ENCODE measurements around the gene ARHGAP1. TPM values are rescaled to one million over a fixed set of nuclear protein-coding genes. Genes with fewer than 3 reads are reported as not detected.

The ARHGAP1 gene
- total RNA-seq, 2 donors from 2014 or later = 73.2 to 94.5 TPM

DNA sequence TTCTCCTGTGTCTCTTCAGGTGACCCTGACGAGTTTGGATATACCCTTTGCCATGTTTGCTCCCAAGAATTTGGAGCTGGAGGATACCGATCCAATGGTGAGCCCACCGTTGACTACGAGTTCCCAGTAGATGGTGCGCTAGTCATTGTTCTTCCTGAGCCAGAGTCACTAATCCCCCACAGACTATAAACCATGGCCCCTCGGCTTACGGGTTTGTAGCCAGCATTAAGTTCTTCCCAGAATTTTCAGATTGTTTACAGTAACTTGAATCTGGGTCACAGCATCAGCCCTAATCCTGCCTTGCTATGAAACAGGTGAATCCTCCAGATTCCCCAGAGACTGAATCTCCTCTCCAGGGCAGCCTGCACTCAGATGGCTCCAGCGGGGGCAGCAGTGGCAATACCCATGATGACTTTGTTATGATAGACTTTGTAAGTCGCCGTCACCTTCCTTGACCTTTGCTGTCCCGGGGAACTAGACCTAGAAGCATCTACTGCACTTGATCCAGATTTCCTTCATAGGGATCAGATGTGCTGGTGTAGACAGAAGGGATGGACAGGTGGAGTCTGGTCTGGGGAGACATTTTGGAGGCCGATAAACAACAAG, 31.8 kb downstream of the ARHGAP1 start:
- no peak for DNase-seq (ENCODE audit: low spot score)
- no peaks in the 10 kb centered on the region for H3K27me3 ChIP-seq (replicated peaks; ENCODE audit: insufficient read depth)
- no peak overlapping the region for H3K4me3 ChIP-seq
- intact Hi-C loops (cut with DNase I) = no loop called here
- peaks cover 4 to 15% of the 10 kb centered on the region in 2 donors for H3K36me3 ChIP-seq
- H3K27ac ChIP-seq = no peak overlapping the region
- H3K9me3 ChIP-seq = no peaks in the 10 kb centered on the region
- H3K4me1 ChIP-seq (replicated peaks) = no peaks in the 10 kb centered on the region
- TF ChIP-seq POLR2AphosphoS5 (IDR thresholded peaks at IDR 0.05) = no peak
- TF ChIP-seq, protein P1, sequence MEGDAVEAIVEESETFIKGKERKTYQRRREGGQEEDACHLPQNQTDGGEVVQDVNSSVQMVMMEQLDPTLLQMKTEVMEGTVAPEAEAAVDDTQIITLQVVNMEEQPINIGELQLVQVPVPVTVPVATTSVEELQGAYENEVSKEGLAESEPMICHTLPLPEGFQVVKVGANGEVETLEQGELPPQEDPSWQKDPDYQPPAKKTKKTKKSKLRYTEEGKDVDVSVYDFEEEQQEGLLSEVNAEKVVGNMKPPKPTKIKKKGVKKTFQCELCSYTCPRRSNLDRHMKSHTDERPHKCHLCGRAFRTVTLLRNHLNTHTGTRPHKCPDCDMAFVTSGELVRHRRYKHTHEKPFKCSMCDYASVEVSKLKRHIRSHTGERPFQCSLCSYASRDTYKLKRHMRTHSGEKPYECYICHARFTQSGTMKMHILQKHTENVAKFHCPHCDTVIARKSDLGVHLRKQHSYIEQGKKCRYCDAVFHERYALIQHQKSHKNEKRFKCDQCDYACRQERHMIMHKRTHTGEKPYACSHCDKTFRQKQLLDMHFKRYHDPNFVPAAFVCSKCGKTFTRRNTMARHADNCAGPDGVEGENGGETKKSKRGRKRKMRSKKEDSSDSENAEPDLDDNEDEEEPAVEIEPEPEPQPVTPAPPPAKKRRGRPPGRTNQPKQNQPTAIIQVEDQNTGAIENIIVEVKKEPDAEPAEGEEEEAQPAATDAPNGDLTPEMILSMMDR (IDR thresholded peaks at IDR 0.05) = no peak
- no peak for TF ChIP-seq POLR2A (IDR thresholded peaks at IDR 0.05)
- whole genome bisulfite sequencing = 91% methylated on average over 12 of the region's 12 CpGs

DNA sequence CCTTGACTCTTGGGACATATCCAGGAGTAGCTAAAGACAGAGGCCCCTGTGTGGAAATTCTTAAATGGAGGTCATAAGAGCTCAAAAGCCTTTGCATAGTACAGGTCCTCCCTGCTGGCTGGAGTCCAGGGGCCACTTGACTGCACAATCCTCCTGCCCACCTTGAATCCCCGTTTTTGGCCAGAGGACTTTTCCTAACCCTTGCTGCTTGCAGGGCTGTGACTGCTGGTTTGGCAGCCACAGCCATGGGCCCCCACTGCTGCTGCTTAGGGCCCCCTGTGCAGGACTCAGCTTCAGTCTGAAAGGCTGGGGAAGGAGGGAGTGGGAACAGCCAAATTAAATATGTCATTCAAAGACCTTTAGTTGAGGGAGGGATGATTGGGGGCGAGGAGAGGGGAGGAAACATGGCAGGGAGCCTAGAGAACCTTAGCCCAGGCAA, 33.4 kb downstream of the ARHGAP1 start:
- peaks cover 4 to 19% of the 10 kb centered on the region in 2 donors for H3K36me3 ChIP-seq
- H3K27me3 ChIP-seq (replicated peaks; ENCODE audit: insufficient read depth) = no peaks in the 10 kb centered on the region
- DNase-seq (ENCODE audit: low spot score) = no peak
- H3K27ac ChIP-seq = peak overlapping the region in 1 of 2 donors; percentile 1
- intact Hi-C loops (cut with DNase I) = no loop called here
- H3K9me3 ChIP-seq = no peaks in the 10 kb centered on the region
- WGBS = 63% methylated on average over 2 of the region's 2 CpGs
- H3K4me1 ChIP-seq (replicated peaks) = no peaks in the 10 kb centered on the region
- H3K4me3 ChIP-seq = no peak overlapping the region
- TF ChIP-seq POLR2AphosphoS5 (IDR thresholded peaks at IDR 0.05) = no peak
- TF ChIP-seq, protein P1 (IDR thresholded peaks at IDR 0.05) = no peak
- TF ChIP-seq POLR2A (IDR thresholded peaks at IDR 0.05) = no peak

DNA sequence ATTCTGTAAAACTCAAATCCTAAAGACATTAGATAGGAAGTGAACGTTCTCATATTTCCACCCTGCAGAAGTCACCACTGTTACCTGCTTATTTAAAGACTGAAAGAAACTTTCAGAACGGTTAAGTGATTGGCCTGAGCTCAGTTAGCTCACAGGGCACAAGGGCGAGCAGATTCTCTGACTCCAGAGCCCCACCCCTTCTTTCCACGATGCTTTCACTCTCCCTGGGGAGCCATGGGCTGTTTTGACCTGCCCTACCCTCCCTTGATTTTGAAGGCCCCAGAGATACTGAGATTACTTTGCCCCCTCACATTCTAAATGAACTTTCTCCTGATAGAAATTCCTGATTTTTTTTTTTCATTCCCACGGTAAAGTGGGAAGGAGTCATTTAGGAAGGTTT, 33.9 kb downstream of the ARHGAP1 start:
- intact Hi-C loops (cut with DNase I) = no loop called here
- DNase-seq (ENCODE audit: low spot score) = no peak
- Histone ChIP-seq H3K27me3 (replicated peaks; ENCODE audit: insufficient read depth) (no peaks in the 10 kb centered on the region), H3K4me3 (no peak overlapping the region), H3K9me3 (no peaks in the 10 kb centered on the region), H3K27ac (peak overlapping the region in 1 of 2 donors; percentile 1), H3K36me3 (peaks cover 5 to 19% of the 10 kb centered on the region in 2 donors), H3K4me1 (replicated peaks) (no peaks in the 10 kb centered on the region)
- WGBS = 56% methylated on average over 5 of the region's 5 CpGs
- no peak for TF ChIP-seq POLR2AphosphoS5 (IDR thresholded peaks at IDR 0.05)
- TF ChIP-seq, protein P1 (IDR thresholded peaks at IDR 0.05) = no peak

DNA sequence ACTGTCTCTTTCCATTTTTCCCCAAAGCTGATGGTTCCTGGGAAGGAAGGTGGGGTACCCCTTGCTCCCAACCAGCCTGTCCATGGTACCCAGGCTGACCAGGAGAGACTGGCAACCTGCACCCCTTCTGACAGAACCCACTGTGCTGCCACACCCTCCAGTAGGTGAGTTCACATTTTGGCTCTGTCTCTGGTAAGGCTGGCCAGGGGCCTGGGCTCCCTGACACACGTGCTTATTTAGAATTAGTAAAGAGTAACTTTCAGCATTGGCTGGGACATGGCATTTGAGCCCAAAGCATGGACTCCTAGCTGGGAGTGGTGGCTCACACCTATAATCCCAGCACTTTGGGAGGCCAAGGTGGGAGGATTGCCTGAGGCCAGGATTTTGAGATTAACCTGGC, 35.1 kb downstream of the ARHGAP1 start:
- Histone ChIP-seq H3K27me3 (replicated peaks; ENCODE audit: insufficient read depth) (no peaks in the 10 kb centered on the region), H3K4me3 (no peak overlapping the region), H3K27ac (no peak overlapping the region), H3K4me1 (replicated peaks) (no peaks in the 10 kb centered on the region), H3K36me3 (peaks cover 6 to 19% of the 10 kb centered on the region in 2 donors), H3K9me3 (no peaks in the 10 kb centered on the region)
- 92% methylated on average over 1 of the region's 1 CpG for WGBS
- no peak for DNase-seq (ENCODE audit: low spot score)
- TF ChIP-seq POLR2AphosphoS5 (IDR thresholded peaks at IDR 0.05) (no peak), POLR2A (IDR thresholded peaks at IDR 0.05) (no peak)
- TF ChIP-seq, protein P1 (IDR thresholded peaks at IDR 0.05) = no peak
- intact Hi-C loops (cut with DNase I) = no loop called here

DNA sequence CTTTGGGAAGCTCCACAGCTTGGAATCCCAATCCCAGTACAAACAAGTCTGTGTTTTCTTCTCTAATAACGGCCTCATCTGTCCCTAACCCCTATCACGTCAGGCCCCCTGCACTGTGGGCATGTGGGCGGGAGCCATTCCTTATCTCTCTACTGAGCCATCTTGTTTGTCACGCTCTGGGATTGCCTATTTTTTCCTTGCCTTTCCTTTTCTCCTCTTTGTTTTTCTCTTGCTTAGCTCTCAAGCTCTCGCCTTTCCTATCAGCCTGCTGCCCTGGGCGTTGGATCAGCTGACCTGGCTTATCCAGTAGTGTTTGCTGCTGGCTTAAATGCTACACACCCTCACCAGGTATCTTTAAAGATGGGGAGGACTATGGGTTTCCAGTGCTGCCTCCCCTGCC, 35.8 kb downstream of the ARHGAP1 start:
- no peak overlapping the region for H3K27ac ChIP-seq
- TF ChIP-seq, protein P1 (IDR thresholded peaks at IDR 0.05) = no peak
- no peak for TF ChIP-seq POLR2AphosphoS5 (IDR thresholded peaks at IDR 0.05)
- no peak for TF ChIP-seq POLR2A (IDR thresholded peaks at IDR 0.05)

More for the DNA sequence above, 35.8 kb downstream of the ARHGAP1 start:
- Histone ChIP-seq H3K4me3 (no peak overlapping the region), H3K9me3 (no peaks in the 10 kb centered on the region), H3K36me3 (peaks cover 6 to 15% of the 10 kb centered on the region in 2 donors), H3K27me3 (replicated peaks; ENCODE audit: insufficient read depth) (no peaks in the 10 kb centered on the region), H3K4me1 (replicated peaks) (no peaks in the 10 kb centered on the region)
- WGBS = 78% methylated on average over 6 of the region's 6 CpGs
- intact Hi-C loops (cut with DNase I) = no loop called here
- DNase-seq (ENCODE audit: low spot score) = no peak
